Lung (tissue), 12 donors: ENCODE measurements around the gene MDGA2. TPM values are rescaled to one million over a fixed set of nuclear protein-coding genes. Genes with fewer than 3 reads are reported as not detected.

ENCODE experiments used
- ATAC-seq: fragments of 200-7000 bp; cut with Tn5 transposase; one replicate; pipeline ENCODE4 v1.9.1; 2020; ENCODE audit warnings: moderate number of reproducible peaks; ENCODE audit not compliant: insufficient read depth, low FRiP score
- DNase-seq, 3 donors: peaks; one replicate each; pipeline ENCODE4 v3.0.0-alpha.2; 2013 to 2017
- H3K27ac ChIP-seq, 2 donors: one replicate each; pipeline ENCODE4 v1.5.1; 2013; ENCODE audit warnings: mild to moderate bottlenecking in 2 of 2, moderate library complexity in 2 of 2, control low read depth in 1 of 2, inconsistent platforms in 1 of 2, low read depth in 1 of 2, low read length in 1 of 2
- H3K27me3 ChIP-seq, 3 donors: one replicate each; pipeline ENCODE4 v1.5.1; 2013; ENCODE audit warnings: low read length in 2 of 3; ENCODE audit not compliant: control insufficient read depth in 3 of 3, insufficient read depth in 3 of 3
- H3K36me3 ChIP-seq, 4 donors: one replicate each; pipeline ENCODE4 v1.5.1; 2013; ENCODE audit warnings: low read length in 4 of 4, mild to moderate bottlenecking in 1 of 4, moderate library complexity in 1 of 4; ENCODE audit not compliant: control insufficient read depth in 4 of 4, insufficient read depth in 4 of 4
- H3K4me1 ChIP-seq, 5 donors: one replicate each; pipeline ENCODE4 v1.5.1; 2013; ENCODE audit warnings: low read length in 5 of 5, mild to moderate bottlenecking in 2 of 5, moderate library complexity in 1 of 5; ENCODE audit not compliant: control insufficient read depth in 5 of 5, insufficient read depth in 5 of 5
- H3K4me3 ChIP-seq: one replicate; pipeline ENCODE4 v1.5.1; 2013; ENCODE audit warnings: mild to moderate bottlenecking, control low read depth, moderate library complexity
- H3K9ac ChIP-seq, 2 donors: one replicate each; pipeline ENCODE4 v1.5.1; 2013; ENCODE audit warnings: low read length in 2 of 2, control low read depth in 1 of 2; ENCODE audit not compliant: insufficient read depth in 1 of 2
- H3K9me3 ChIP-seq, 4 donors: one replicate each; pipeline ENCODE4 v1.5.1; 2013; ENCODE audit warnings: low read length in 3 of 4, mild to moderate bottlenecking in 1 of 4, moderate library complexity in 1 of 4; ENCODE audit not compliant: control insufficient read depth in 4 of 4, insufficient read depth in 3 of 4
- CTCF ChIP-seq: IDR thresholded peaks from 2 replicates; pipeline ENCODE4 v1.5.1; 2012; ENCODE audit warnings: mild to moderate bottlenecking; ENCODE audit errors: control extremely low read depth, extremely low read depth
- WGBS, 2 donors: extraction: QIAGEN DNeasy Blood & Tissue Kit; methylation state at CpG; one replicate each; pipeline ENCODE4 v1.1.7; 2013; 5-methylcytosine and 5-hydroxymethylcytosine counted together
- polyA plus RNA-seq, 2 donors: library from polyadenylated mRNA; stranded (reverse); fragments of 200-250 nt; gene quantifications; one replicate each; pipeline ENCODE4 v1.2.1, GENCODE V29; 2013
- total RNA-seq, 2 donors: library from RNA; depleted of rRNA in 1 of 2; stranded (reverse); fragments of >200 nt in 1 of 2; gene quantifications; one replicate each; pipeline ENCODE4 v1.2.1, GENCODE V29; 2014 to 2021
- donor health status: control.
- donor health status: control.
- donor health status: Bipolar disorder and iron deficiency.
- donor health status: healthy.
- donor health status: DM: yes; HTN: yes; CAD: no.

The MDGA2 gene
- total and polyA plus RNA-seq, 4 donors = 0.03 to 3.2 TPM; not detected in 2

GRCh38 chr14:47678993-47679392, 3.6 kb upstream of the MDGA2 start:
- H3K27ac ChIP-seq = no peak overlapping the region
- H3K9me3 ChIP-seq = peaks cover 0 to 7% (median 0%) of the 10 kb centered on the region in 4 donors
- ATAC-seq (no peak), DNase-seq (no peak)
- H3K4me1 ChIP-seq = peaks cover 0 to 17% (median 7%) of the 10 kb centered on the region in 5 donors
- H3K9ac ChIP-seq = no peak overlapping the region
- H3K27me3 ChIP-seq = peaks cover 24 to 39% (median 37%) of the 10 kb centered on the region in 3 donors
- TF ChIP-seq CTCF = no peak
- H3K36me3 ChIP-seq = no peaks in the 10 kb centered on the region
- no peak overlapping the region for H3K4me3 ChIP-seq
- WGBS, 2 donors = 40 to 43% methylated on average over 1 of the region's 1 CpG

GRCh38 chr14:47678157-47678556, 2.8 kb upstream of the MDGA2 start:
- 85 to 87% methylated on average over 2 of the region's 2 CpGs for WGBS, 2 donors
- no peak overlapping the region for H3K4me3 ChIP-seq
- ATAC-seq (no peak), DNase-seq (no peak)
- H3K4me1 ChIP-seq = peaks cover 0 to 17% (median 7%) of the 10 kb centered on the region in 5 donors
- peaks cover 24 to 47% (median 44%) of the 10 kb centered on the region in 3 donors for H3K27me3 ChIP-seq
- TF ChIP-seq CTCF = no peak
- no peaks in the 10 kb centered on the region for H3K36me3 ChIP-seq
- no peak overlapping the region for H3K27ac ChIP-seq
- no peak overlapping the region for H3K9ac ChIP-seq
- peaks cover 0 to 7% (median 0%) of the 10 kb centered on the region in 4 donors for H3K9me3 ChIP-seq

- H3K36me3 ChIP-seq = no peaks in the 10 kb centered on the region
- ATAC-seq = no peak
- no peak for TF ChIP-seq CTCF
- DNase-seq = no peak
- H3K9me3 ChIP-seq = peaks cover 0 to 7% (median 0%) of the 10 kb centered on the region in 4 donors
- H3K4me1 ChIP-seq = peaks cover 0 to 17% (median 7%) of the 10 kb centered on the region in 5 donors
- no peak overlapping the region for H3K9ac ChIP-seq
- no peak overlapping the region for H3K4me3 ChIP-seq
- WGBS, 2 donors = 3% methylated on average over 15 of the region's 15 CpGs
- peaks cover 24 to 65% (median 53%) of the 10 kb centered on the region in 3 donors for H3K27me3 ChIP-seq
- no peak overlapping the region for H3K27ac ChIP-seq
Observed at GRCh38 chr14:47676315-47676617, 861 bp upstream of the MDGA2 start.
